GM19328 (cell line): Measurements from ENCODE around the gene NARS2.
"Not testable (repeated sequence)": the region's sequence is repeated elsewhere in the genome, so short reads cannot be mapped to it uniquely, and the experiment has no call there.

Source experiments
- ATAC-seq: cut with Tn5 transposase; IDR thresholded peaks from one replicate; pipeline ENCODE4 v1.9.1; 2021; ENCODE audit warnings: mild to moderate bottlenecking, moderate library complexity; ENCODE audit not compliant: unreplicated experiment

Gene NARS2

DNA sequence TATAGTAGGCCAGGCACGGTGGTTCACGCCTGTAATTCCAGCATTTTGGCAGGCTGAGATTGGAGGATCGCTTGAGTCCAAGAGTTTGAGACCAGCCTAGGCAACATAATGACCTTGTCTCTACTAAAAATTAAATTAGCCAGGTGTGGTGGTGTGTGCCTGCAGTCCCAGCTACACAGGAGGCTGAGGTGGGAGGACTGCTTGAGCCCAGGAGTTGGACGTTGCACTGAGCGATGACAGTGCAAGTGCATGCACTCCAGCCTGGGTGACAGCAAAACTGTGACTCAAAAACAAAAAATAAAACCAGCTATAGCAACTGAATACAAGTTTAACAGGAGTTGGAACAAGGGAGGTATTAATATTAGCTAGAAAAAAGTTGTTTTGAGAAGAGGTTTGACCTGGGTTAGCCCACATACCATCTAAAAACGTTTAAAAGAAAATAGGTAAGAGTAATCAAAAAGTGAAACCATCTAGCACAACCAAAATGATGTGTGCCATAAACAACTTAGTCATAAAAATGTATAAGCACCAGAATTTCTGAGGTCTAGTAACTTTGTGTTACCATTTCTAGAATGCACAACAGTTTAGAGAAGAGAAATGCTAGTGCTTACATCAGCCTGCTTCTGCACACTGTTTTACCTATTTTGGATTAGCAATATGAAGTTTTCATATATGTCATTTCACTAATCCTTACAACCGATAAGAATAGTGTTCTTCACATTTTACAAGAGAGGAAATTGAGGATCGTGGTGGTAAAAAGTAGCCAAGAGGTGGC lies 26.5 kb downstream of the NARS2 start:
- ATAC-seq = no peak

DNA sequence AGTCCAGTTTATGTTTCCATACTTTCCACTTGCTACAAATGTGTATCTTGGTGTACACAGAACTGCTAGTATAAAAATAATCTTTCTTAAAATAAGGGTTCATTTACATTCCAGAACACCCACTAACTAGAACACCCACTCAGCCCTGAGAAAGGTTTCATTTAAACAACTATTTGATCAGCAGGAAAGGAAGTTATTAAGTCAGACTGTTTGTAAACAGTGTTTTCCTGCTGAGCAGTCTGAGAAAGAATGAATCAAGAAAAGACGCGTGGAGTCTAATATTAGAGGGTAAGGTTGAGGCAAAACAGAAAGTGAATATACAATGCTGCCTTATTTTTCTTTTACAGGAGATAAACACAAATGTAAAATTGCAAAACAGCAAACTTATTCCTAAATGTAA lies 32.7 kb downstream of the NARS2 start:
- ATAC-seq = no peak

DNA sequence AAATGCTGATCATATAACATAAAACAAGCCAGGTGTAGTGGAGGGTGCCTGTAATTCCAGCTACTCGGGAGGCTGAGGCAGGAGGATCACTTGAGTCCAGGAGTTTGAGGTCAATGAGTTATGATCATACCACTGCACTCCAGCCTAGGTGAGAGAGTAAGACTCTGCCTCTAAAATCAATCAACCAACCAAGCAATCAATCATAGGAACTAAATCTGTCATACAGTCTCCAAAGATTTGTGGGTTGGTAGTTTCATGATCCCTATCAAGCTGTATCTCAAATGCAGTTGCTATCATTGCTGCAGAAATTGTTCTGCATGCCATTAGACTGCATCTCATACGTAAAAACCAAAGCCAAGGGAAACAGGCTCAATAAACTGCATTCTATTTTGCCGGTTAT lies 33.1 kb downstream of the NARS2 start:
- no peak for ATAC-seq

DNA sequence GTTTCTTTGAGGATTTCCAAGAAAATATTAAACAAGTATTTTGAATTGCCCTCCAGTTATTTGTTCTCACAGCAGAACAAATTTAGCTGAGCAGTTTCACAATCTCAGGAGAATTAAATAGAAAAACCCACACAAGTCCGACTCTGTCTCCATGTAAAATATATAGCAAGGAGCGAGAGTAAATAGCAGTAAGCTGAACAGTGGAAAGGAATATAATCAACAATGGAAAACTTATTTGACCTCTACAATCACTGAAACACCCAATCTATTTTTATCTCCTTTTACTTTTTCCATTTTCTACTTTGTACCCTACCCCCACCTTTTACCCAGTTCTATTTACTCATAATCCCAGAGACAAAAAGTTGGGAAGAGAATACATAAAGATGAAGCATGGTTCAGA lies 34.4 kb downstream of the NARS2 start:
- ATAC-seq = no peak

DNA sequence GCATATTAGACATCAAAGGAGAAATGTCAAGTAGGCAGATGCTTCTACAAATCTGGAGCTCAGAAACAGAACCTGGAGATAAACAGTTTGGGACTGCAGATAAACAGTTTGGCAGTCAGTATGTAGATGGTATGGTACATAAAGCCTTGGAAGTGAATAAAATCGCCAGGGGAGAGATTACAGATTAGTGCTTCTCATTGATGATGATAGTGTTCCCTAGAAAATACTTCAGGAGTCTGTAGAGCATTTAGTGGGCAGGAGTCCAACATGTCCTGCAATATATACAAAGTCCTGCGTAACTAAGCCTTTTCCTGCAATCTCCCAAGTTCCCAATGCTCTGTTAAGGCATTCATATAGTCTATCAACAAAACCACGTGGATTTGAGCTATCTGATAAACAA lies 35.2 kb downstream of the NARS2 start:
- no peak for ATAC-seq

DNA sequence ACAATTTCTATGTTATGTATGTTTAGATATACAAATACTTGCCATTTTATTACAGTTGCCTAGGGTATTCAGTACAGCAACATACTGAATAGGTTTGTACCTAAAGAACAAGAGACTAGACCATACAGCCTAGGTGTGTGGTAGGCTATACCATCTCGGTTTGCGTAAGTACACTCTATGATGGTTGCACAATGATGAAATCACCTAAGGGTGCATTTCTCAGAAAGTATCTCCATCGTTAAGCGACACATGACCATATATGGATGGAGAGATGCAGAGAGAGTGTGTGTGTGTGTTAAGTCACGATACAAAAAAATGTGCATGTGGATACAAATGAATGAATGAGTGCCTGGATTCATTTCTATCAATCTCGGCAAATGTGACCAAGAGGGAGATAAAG lies 37.7 kb downstream of the NARS2 start:
- no peak for ATAC-seq

DNA sequence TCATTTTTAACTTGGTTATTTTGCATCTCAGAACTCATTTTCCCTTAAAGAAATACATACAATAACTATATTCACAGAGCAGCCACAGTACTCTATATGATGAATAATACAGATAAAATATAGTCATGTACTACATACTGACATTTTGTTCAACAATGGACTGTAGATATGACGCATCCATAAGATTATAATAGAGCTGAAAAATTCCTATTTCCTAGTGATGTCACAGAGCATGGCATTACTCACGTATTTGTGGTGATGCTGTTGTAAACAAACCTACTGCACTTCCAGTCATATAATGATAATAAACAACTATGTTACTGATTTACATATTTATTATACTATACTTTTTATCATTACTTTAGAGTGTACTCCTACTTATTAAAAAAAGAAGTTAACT lies 38.7 kb downstream of the NARS2 start:
- ATAC-seq = no peak

DNA sequence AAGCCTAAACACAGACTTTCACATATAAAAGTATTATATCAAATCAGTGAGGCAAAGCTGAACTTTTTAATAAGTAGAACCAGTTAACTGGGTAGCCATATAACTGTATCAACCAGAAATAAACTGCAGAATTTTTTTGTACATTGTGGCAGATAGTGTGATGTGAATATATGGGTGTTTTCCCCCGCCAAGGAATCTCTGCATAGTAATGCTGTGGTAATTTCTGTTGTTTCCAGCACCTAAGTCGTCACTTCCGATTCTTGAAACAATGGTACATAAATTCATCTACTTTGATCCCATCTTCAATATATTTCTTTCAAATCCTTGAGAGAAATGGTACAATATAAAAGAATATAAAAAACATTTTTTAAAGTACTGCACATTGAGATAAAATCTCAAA lies 39.6 kb downstream of the NARS2 start:
- no peak for ATAC-seq

DNA sequence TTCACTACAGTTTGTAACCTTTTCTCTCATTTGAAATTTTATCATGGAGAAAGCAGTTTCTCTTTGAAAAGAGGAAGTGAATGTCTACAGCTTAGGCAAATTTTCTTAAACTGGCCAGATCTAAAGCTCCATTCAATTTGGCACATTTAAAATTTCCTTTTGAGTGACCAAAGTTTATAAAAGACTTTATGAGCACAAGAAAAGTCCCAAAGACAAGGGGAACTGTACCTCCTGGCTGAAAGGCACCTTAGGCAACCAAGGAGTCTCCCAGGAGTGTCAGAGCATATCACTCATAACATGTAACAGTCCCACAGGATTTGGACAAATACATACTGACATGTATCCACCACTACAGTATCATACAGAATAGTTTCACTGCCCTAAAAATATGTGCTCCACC lies 41.3 kb downstream of the NARS2 start:
- peak; percentile 79 for ATAC-seq

DNA sequence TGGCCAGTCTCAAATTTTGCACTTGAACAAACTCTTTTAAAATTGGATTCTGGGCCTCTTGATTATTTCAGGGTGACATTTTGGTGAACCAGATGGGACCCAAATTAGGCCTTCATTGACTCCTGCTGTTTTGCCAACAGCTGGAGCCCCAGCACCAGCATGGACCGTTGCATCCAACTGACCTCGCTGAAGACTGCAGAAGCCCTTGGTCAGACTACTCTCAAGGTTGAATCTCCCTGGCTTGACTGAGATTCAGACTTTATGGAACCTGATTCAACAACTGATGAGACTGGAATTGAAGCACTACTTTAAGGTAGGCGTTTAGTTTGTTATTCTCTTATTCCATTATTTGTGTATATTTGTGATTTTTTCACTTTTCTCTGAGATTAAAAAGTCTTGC lies 41.7 kb downstream of the NARS2 start:
- no peak for ATAC-seq

DNA sequence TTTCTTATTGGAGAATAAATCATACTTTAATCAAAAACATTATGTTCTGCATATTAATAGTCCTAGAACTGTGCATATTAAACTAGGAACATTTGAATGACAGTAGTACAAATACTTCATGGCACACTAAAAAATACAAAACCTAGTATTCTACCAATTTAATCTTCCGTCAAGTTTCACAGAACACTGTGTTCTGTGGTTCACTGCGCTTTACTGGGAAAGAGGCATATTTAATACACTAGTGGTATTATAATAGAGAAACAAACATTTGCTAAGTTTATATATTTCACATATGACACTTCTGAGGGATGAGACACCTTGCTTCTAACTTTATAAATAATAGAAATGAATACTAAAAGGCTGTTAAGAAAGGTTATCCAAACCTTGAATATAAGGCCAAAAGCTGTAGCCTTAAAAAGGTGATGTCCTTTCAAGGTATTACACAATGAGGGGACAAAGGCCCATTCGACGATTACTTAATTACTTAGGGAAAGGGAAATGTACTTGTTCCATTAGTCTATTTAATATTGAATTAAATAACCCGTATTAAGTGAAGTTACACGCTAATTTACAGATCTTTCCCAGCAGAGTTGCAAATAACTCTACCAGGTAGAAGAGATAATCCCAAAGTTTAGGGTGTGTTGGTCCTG lies 48.0 kb downstream of the NARS2 start:
- no peak for ATAC-seq

DNA sequence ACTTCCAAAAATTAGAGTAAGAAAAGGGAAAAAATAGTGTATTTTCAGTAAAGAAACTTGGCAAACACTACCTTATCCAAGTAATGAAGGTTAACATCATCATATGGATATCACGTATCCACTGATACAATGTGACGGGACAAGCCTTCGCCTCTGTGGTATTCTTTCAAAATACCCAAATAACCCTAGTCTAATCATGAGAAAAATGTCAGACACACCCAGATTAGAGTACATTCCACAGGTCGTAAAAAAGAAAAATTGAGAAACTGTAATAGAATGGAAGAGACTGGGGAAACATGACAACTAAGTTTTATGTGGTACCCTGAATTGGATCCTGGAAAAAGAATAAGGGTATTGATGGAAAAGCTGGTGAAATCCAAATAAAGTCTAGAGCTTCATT lies 48.9 kb downstream of the NARS2 start:
- ATAC-seq = no peak

DNA sequence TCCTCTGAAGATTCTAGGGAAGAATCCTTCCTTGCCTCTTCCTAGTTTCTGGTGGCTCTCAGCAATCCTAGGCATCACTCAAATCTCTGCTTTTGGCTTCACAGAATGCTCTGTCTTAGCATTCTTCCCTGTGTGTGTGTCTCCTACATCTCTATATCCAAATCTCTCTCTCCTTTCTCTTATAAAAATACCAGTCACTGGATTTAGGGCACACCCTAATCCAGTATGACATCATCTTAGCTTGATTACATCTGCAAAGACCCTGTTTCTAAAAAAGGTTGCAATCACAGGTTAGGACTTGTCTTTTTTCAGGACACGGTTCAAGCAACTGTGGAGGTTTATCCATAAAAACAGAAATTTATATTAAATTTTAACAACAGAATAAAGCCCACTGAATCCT lies 54.4 kb downstream of the NARS2 start:
- ATAC-seq = no peak

DNA sequence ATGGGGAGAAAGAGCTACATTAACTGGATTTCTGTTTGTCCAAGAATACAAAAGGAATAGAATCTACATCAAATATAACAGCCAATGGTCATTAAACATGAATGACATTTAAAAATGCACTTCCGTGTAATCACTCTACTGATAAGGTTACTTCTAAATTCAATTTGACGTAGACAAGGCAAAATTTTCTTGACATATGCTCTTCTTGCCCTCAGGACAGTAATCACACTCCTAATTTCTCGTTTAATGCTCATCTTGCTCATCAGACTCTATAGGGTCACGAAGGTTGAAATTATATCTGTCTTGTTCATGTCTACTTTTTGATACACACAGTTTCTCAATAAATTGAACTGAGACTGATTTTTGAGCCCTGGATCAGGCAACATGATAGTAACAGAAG lies 58.4 kb downstream of the NARS2 start:
- no peak for ATAC-seq

DNA sequence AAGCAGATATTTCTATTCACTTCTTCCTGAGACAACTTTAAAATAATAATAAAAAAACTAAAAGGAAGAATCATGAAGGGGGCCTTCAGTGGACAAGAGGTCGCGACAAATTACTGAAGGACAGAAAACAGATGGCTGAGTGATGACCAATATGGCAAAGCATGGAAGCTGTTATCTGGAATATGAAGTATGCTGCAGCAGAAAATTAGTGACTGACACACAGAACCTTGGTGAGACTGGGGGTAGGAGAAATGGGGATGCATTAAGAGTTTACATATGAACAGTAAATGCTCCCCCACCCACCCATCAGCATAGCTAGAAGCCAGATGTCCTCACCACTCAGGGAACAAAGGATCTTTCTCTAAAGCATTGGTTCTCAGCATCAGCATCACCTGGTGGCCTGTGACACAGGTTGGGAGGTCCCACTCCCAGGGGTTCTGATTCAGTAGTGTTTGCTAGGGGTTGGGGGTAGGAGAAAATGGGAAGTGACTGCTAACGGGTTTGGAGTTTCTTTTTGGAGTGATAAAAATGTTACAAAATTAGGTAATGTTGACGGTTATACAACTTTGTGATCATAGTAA lies 59.7 kb downstream of the NARS2 start:
- ATAC-seq = no peak

DNA sequence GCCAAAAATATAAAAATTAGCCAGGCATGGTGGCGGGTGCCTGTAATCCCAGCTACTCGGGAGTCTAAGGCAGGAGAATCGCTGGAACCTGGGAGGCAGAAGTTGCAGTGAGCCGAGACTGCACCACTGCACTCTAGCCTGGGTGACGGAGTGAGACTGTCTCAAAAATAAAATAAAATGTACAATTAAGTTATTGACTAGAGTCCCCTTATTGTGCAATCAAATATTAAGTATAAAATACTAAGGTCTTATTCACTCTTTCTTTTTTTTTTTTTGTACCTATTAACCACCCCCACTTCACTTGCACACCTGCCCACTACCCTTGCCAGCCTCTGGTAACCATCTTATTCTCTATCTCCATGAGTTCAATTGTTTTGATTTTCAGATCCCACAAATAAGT lies 61.6 kb downstream of the NARS2 start:
- ATAC-seq = not testable (repeated sequence)

DNA sequence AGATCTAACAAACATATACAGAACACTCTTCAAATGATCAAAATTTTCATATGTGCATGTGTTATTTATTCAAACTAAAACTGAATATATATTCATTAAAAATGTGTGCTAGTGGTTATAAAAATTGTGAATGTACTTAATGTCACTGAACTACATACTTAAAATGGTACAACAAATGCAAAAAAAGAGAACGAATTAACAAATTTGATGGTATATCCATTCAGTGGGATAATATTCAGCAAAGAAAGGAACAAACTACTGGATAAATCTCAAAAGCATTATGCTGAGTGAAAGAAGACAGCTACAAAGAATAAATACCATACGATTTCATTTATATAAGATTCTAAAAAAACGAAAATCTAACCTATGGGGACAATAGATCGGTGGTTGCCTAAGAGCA lies 64.1 kb downstream of the NARS2 start:
- ATAC-seq = no peak

DNA sequence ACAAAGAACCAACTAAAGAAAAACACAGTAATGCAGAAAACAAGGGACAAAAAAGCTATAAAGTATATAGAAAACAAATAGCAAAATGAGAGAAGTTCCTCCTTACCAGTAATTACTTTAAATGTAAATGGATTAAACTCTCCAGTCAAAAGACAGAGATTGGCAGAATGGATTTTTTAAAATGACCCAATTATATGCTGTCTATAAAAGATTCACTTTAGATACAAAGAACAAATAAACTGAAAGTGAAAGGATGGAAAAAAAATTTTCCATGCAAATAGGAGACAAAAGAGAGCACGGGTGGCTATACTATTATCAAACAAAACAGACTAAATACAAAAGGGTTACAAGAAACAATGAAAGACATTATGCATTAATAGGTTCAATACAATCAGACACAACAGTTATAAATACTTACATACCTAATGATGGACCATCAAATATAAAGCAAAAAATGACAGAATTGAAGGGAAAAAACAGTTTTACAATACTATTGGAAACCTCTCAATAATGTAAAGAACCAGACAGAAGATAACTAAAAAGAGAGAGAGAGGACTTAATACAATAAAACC lies 64.6 kb downstream of the NARS2 start:
- no peak for ATAC-seq

DNA sequence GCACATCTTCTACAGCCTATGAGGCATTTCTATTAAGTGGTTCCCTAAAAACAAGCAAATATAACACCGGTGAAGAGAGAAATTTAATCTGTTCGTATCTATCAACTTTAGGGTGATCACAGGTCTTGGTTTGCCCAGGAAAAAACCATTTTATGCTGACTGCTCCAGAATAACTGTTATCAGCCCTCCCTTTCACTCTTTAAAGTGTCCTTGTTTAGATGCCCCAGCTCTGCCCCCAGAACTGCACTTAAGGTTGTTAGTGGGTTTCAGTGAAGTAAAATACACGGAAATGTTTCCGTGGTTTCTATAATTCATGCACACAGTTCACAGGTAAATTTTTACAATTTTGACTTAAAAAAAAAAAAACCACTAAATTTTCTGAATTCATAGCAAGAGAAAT lies 70.0 kb downstream of the NARS2 start:
- no peak for ATAC-seq

DNA sequence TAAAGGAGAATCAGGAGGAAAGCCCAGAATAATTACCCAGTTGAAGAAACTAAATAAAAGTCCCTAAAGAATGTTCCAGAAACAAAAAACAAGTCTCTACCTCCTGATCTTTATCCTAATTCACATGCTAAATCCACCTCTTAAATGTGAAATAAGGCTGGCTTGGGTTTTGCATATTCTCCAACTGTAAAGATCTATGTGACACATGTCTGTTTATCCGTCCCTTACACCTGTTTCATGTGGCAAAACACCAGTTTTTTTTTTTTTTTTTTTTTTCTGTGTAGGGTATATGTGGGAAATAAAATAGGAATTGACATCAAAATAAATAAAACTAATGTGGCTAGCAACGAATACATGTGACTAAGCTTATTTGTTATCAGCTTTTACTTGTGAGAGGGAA lies 70.5 kb downstream of the NARS2 start:
- ATAC-seq = no peak

DNA sequence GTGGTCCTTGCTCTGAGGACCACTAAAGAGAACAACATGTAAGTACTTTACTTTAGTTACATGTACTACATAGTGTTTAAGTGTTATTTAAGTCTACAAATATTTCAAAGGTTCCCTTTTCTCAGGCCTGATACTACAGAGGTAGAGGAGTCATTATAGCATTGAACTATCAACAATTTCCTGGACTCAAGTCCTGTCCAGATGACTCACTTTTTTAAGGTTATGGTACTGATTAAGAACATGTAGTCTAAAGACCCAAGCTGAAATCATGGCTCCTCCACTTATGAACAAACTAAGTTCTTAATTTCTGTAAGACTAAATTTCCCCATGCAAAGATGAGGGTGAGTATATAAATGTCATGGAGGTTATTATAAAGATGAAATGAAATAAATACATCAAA lies 74.7 kb downstream of the NARS2 start:
- ATAC-seq = no peak

DNA sequence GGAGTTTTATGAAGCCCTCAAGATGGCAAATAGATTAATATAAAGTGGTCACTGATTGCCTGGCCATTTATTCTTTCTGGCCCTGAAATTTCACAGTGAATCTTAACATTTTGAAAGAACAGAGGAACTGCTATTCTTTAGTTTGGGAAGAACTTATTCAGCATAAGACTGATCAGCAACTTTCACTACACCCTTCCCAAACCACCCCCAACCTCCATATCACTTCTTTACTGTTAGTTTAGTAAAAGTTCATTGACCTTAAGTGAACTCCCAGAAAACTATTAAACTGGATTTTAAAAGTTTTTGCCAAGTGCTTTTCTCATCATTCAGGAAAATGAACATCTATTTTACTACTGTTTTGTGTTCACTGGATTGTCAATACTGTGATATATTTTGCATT lies 77.4 kb downstream of the NARS2 start:
- ATAC-seq = no peak
